ENCODE results near the gene PTPRN2. TPM values are rescaled to one million over a fixed set of nuclear protein-coding genes. Genes with fewer than 3 reads are reported as not detected.

PTPRN2 gene
- total and polyA plus RNA-seq, 2 of the 8 experiments (the other 6 are each of a cell fraction or from before 2014, with no cell fraction given): 2.6 to 4.5 TPM

GRCh38 chr7:158476331-158476932 lies 111.2 kb downstream of the PTPRN2 start:
- no peak overlapping the region for H3K23ac ChIP-seq (ENCODE audit: insufficient read length)
- no peak overlapping the region for H4K5ac ChIP-seq (ENCODE audit: insufficient read length, low read depth, low read length)
- peak overlapping the region; percentile 71 for H4K8ac ChIP-seq (ENCODE audit: extremely low read depth, insufficient read depth, low read length)
- TF ChIP-seq CBX5 (IDR thresholded peaks at IDR 0.05; ENCODE audit: low read depth, low read length): no peak
- no peak for TF ChIP-seq EP300 (IDR thresholded peaks at IDR 0.05; ENCODE audit: borderline replicate concordance in 1 of 2, low read depth in 2 of 2, low read length in 2 of 2)
- no peak overlapping the region for H3K14ac ChIP-seq (ENCODE audit: insufficient read length)
- H2BK15ac ChIP-seq (ENCODE audit: low read length): peak overlapping the region; percentile 97; the same call in 1 of the 2 replicates
- peaks cover 0 to 14% (median 7%) of the 10 kb centered on the region in 4 experiments; a peak in 4 of 7 replicates for H3K4me1 ChIP-seq (replicated peaks in 1 of 4; ENCODE audit: control insufficient read depth in 3 of 4, insufficient read depth in 4 of 4, low read length in 3 of 4)
- no peaks in the 10 kb centered on the region for H3K36me3 ChIP-seq (ENCODE audit: control insufficient read depth in 2 of 4, insufficient read depth in 4 of 4, low read length in 3 of 4)
- DNase-seq (ENCODE audit: low read depth in 1 of 2, low spot score in 2 of 2): no peak
- no peak overlapping the region for H2AK5ac ChIP-seq (ENCODE audit: low read depth, low read length)
- 0 out of 2 replicates have a peak overlapping the region, but pooled peaks have one; percentile 75 for H2BK12ac ChIP-seq (ENCODE audit: low read depth, low read length)
- H3K79me1 ChIP-seq (ENCODE audit: low read depth, low read length): no peaks in the 10 kb centered on the region
- H3K56ac ChIP-seq (replicated peaks; ENCODE audit: insufficient read length, low read depth, low read length): no peak overlapping the region
- no peak overlapping the region for H2BK5ac ChIP-seq (ENCODE audit: low read depth, low read length)
- no peak overlapping the region for H2BK120ac ChIP-seq (replicated peaks; ENCODE audit: low read depth, low read length)
- no peak overlapping the region for H3K4me2 ChIP-seq (ENCODE audit: insufficient read depth in 1 of 2, low read depth in 2 of 2, low read length in 2 of 2)
- H3K27me3 ChIP-seq (replicated peaks in 1 of 4; ENCODE audit: control insufficient read depth in 3 of 4, extremely low read depth in 1 of 4, insufficient read depth in 3 of 4, low read length in 3 of 4): no peaks in the 10 kb centered on the region; a peak in 1 of 7 replicates
- H2AFZ ChIP-seq (ENCODE audit: low read length): no peak overlapping the region
- no peak overlapping the region for H3K18ac ChIP-seq (ENCODE audit: extremely low read depth, low read length)
- no peaks in the 10 kb centered on the region for H3K79me2 ChIP-seq (ENCODE audit: control insufficient read depth in 1 of 2, insufficient read depth in 2 of 2, low read length in 2 of 2)
- H3K23me2 ChIP-seq (ENCODE audit: low read depth, low read length): no peaks in the 10 kb centered on the region
- CTCF ChIA-PET (ENCODE audit: partially characterized antibody): interaction anchor here (1.4 kb wide), 1 partner anchor 19 kb away, joined by 4 read pairs; no protein-coding TSS in a partner anchor
- FAIRE-seq: no peak
- H3K4ac ChIP-seq (replicated peaks; ENCODE audit: insufficient read length, low read depth, low read length): no peak overlapping the region
- H3K27ac ChIP-seq (ENCODE audit: low read depth, low read length): no peak overlapping the region
- 91% methylated on average over 24 of the region's 24 CpGs; no CpG with 5 or more reads in 1 of the 2 experiments for WGBS, 2 experiments (ENCODE audit: extremely low coverage in 1 of 2, insufficient coverage in 1 of 2, insufficient read length in 1 of 2, insufficient replicate concordance in 2 of 2, low coverage in 1 of 2, low lambda C conversion rate in 2 of 2, missing lambda C conversion rate in 1 of 2)
- no peak overlapping the region for H4K91ac ChIP-seq (replicated peaks; ENCODE audit: insufficient read length, low read length)
- H2BK20ac ChIP-seq (ENCODE audit: low read length): no peak overlapping the region
- no peaks in the 10 kb centered on the region for H3K9me3 ChIP-seq (ENCODE audit: insufficient read depth in 2 of 2, low read depth in 1 of 2, low read length in 1 of 2)
- no peak overlapping the region for H3K4me3 ChIP-seq (ENCODE audit: extremely low read depth in 1 of 4, insufficient read depth in 2 of 4, low read depth in 3 of 4, low read length in 4 of 4)
- POLR2A ChIA-PET (ENCODE audit: partially characterized antibody): interaction anchor here (1.6 kb wide), 1 partner anchor 19 kb away, joined by 3 read pairs; no protein-coding TSS in a partner anchor
- no peaks in the 10 kb centered on the region for H4K20me1 ChIP-seq (replicated peaks in 1 of 2; ENCODE audit: control insufficient read depth in 1 of 2, insufficient read depth in 2 of 2, low read length in 2 of 2)
- no peak overlapping the region for H3K9ac ChIP-seq (replicated peaks in 1 of 4; ENCODE audit: extremely low read depth in 1 of 4, low read depth in 3 of 4, low read length in 3 of 4)

Data from H1 (cell line).